Tibial nerve (tissue), 4 donors: ENCODE data around the gene SNCAIP. TPM values are rescaled to one million over a fixed set of nuclear protein-coding genes. Genes with fewer than 3 reads are reported as not detected.

ENCODE experiments used
- DNase-seq, 2 donors: peaks; one replicate each; pipeline ENCODE4 v3.0.0-alpha.2; 2019; ENCODE audit warnings: low spot score in 2 of 2
- H3K27ac ChIP-seq, 4 donors: fragments of 200-600 bp; sonication (generic) in 3 of 4; one replicate each; pipeline ENCODE4 v1.5.1; 2017 to 2019; ENCODE audit warnings: mild to moderate bottlenecking in 1 of 4
- H3K27me3 ChIP-seq, 2 donors: fragments of 200-600 bp; sonication (generic) in 1 of 2; one replicate each; pipeline versions ENCODE4 v1.5.1 to v1.6.0; 2017 to 2019
- H3K36me3 ChIP-seq, 3 donors: fragments of 200-600 bp; sonication (generic); one replicate each; pipeline ENCODE4 v1.5.1; 2018 to 2019
- H3K4me1 ChIP-seq, 4 donors: fragments of 200-600 bp; sonication (generic) in 3 of 4; one replicate each; pipeline ENCODE4 v1.5.1; 2017 to 2019
- H3K4me3 ChIP-seq, 4 donors: fragments of 200-600 bp; sonication (generic) in 3 of 4; one replicate each; pipeline ENCODE4 v1.5.1; 2017 to 2019; ENCODE audit warnings: mild to moderate bottlenecking in 1 of 4, moderate library complexity in 1 of 4
- H3K9me3 ChIP-seq, 4 donors: fragments of 200-600 bp; sonication (generic) in 3 of 4; one replicate each; pipeline ENCODE4 v1.5.1; 2017 to 2019
- CTCF ChIP-seq, 5 experiments: fragments of 200-600 bp in 3 of 5; fragments of 450-650 bp in 2 of 5; sonication (generic) in 3 of 5; IDR thresholded peaks; one replicate each; pipeline ENCODE4 v1.5.1; 2016 to 2019; ENCODE audit warnings: antibody characterized with exemption in 5 of 5, mild to moderate bottlenecking in 3 of 5, moderate library complexity in 2 of 5
- EP300 ChIP-seq, 2 donors: sonication (generic); formaldehyde crosslinking; IDR thresholded peaks; one replicate each; pipeline ENCODE4 v1.6.1; 2017; ENCODE audit warnings: antibody characterized with exemption in 2 of 2, mild to moderate bottlenecking in 1 of 2
- POLR2A ChIP-seq, 2 donors: fragments of 450-650 bp; IDR thresholded peaks; one replicate each; pipeline ENCODE4 v1.6.1; 2017; ENCODE audit warnings: antibody characterized with exemption in 2 of 2, mild to moderate bottlenecking in 2 of 2, moderate library complexity in 2 of 2
- WGBS, 2 donors: methylation state at CpG; one replicate each; pipeline ENCODE4 v1.1.5; 2018; 5-methylcytosine and 5-hydroxymethylcytosine counted together
- total RNA-seq, 4 donors: library from RNA; depleted of rRNA; stranded (reverse); fragments of >200 nt; gene quantifications; one replicate each; pipeline ENCODE4 v1.1.0, GENCODE V29; 2016

Gene SNCAIP
- total RNA-seq, 4 donors from 2014 or later: 4.6 to 18.6 (median 6.4) TPM

- Histone ChIP-seq H3K4me3 (no peak overlapping the region), H3K36me3 (no peaks in the 10 kb centered on the region), H3K4me1 (no peaks in the 10 kb centered on the region), H3K27me3 (no peaks in the 10 kb centered on the region), H3K27ac (no peak overlapping the region), H3K9me3 (no peaks in the 10 kb centered on the region)
- no peak for DNase-seq
- WGBS, 2 donors: 66 to 72% methylated on average over 2 of the region's 2 CpGs
- TF ChIP-seq CTCF (IDR thresholded peaks at IDR 0.05): no peak
- TF ChIP-seq POLR2A (IDR thresholded peaks at IDR 0.05): no peak
- TF ChIP-seq EP300 (IDR thresholded peaks at IDR 0.05): no peak
Observed at GRCh38 chr5:122321921-122322320, 9.9 kb downstream of the SNCAIP start.

DNA sequence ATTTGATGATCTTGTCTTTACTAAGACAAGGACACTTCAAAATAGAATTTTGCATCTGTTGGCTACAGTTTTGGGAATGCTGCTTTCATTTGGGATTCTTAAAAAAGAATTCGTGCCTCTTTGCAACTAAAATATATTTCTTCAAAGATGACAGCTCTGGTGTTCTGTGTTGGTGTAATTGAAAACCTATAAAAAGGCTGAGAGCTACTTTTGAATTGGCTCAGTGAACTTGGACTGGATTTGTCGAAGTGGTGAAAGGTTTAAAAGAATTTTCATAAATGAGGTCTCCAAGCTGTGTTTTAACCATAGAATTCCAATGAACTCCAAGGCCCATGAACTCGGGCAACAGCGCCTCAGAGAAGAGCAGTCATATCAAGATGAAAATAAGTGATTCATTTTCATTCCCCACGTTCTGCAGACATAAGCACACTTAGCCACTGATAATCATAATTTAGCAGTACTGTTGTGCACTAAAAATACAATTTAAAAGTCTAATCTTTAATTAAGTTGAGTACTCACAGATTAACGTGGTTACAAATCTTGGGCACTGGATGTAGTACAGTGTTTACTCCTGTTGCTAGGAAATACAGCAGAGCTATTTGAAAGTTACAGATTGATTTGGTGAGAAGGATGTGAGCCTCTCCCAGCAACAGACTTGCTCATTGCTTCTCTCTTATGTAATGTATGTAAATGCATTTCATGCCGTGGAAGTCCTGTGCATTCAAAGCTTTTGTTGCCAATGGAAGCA, 10.9 kb downstream of the SNCAIP start:
- DNase-seq: no peak
- Histone ChIP-seq H3K27ac (no peak overlapping the region), H3K9me3 (no peaks in the 10 kb centered on the region), H3K4me1 (no peaks in the 10 kb centered on the region), H3K4me3 (no peak overlapping the region), H3K36me3 (no peaks in the 10 kb centered on the region), H3K27me3 (no peaks in the 10 kb centered on the region)
- TF ChIP-seq EP300 (IDR thresholded peaks at IDR 0.05) (no peak), CTCF (IDR thresholded peaks at IDR 0.05) (no peak), POLR2A (IDR thresholded peaks at IDR 0.05) (no peak)
- 44 to 51% methylated on average over 7 of the region's 7 CpGs for WGBS, 2 donors

GRCh38 chr5:122323738-122324137, 11.7 kb downstream of the SNCAIP start:
- TF ChIP-seq EP300 (IDR thresholded peaks at IDR 0.05) (no peak), CTCF (IDR thresholded peaks at IDR 0.05) (no peak), POLR2A (IDR thresholded peaks at IDR 0.05) (no peak)
- no peaks in the 10 kb centered on the region for H3K4me1 ChIP-seq
- WGBS, 2 donors: 85 to 89% methylated on average over 4 of the region's 4 CpGs
- no peaks in the 10 kb centered on the region for H3K9me3 ChIP-seq
- no peak overlapping the region for H3K4me3 ChIP-seq
- H3K27me3 ChIP-seq: no peaks in the 10 kb centered on the region
- DNase-seq: no peak
- no peaks in the 10 kb centered on the region for H3K36me3 ChIP-seq
- no peak overlapping the region for H3K27ac ChIP-seq

- no peaks in the 10 kb centered on the region for H3K9me3 ChIP-seq
- H3K4me1 ChIP-seq: no peaks in the 10 kb centered on the region
- H3K4me3 ChIP-seq: no peak overlapping the region
- no peak overlapping the region for H3K27ac ChIP-seq
- 50 to 62% methylated on average over 2 of the region's 2 CpGs for WGBS, 2 donors
- no peak for TF ChIP-seq POLR2A (IDR thresholded peaks at IDR 0.05)
- no peak for TF ChIP-seq EP300 (IDR thresholded peaks at IDR 0.05)
- TF ChIP-seq CTCF (IDR thresholded peaks at IDR 0.05): no peak
- H3K36me3 ChIP-seq: no peaks in the 10 kb centered on the region
- no peak for DNase-seq
- no peaks in the 10 kb centered on the region for H3K27me3 ChIP-seq
Observed at GRCh38 chr5:122327110-122327509, 15.1 kb downstream of the SNCAIP start.

DNA sequence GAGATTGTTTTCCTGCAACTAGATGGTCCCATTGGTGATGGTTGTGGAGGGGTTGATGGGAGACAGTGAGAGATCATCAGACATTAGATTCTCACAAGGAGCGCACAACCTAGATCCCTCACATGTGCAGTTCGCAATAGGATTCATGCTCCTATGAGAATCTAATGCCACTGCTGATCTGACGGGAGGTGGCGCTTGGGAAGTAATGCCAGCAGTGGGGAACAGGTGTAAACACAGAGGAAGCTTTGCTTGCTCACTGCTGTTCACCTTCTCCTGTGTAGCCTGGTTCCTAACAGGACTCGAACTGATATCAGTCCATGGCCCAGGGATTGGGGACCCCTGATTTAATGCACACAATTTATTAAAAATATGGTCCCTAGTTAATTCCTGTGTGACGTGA, 18.8 kb downstream of the SNCAIP start:
- Histone ChIP-seq H3K9me3 (no peaks in the 10 kb centered on the region), H3K27ac (no peak overlapping the region), H3K4me1 (no peaks in the 10 kb centered on the region), H3K4me3 (no peak overlapping the region), H3K36me3 (no peaks in the 10 kb centered on the region), H3K27me3 (no peaks in the 10 kb centered on the region)
- 92 to 95% methylated on average over 6 of the region's 6 CpGs for WGBS, 2 donors
- no peak for DNase-seq
- no peak for TF ChIP-seq POLR2A (IDR thresholded peaks at IDR 0.05)
- TF ChIP-seq EP300 (IDR thresholded peaks at IDR 0.05): no peak
- TF ChIP-seq CTCF (IDR thresholded peaks at IDR 0.05): no peak
